ENCODE data around the gene CDK14.

Gene CDK14

DNA sequence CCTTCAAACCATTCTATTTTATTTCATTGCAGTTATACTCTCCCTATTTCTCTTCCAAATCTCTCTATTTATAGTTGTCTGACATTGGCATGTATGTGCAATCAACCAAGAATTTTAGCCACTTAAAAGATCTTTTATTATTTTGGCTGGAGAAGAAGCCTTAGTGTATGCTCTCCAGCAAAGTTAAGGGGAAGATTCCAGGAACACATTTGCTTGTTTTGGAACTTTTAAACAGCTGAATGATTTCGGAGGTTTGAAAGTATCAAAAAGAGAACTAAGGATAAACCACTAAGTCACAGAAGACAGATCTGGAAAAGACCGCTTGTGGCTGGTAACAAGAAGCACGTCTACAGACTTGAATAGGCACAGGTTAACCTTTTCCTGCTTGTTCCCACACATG, 485.9 kb downstream of the CDK14 start:
- no peak for DNase-seq

GRCh38 chr7:91082852-91083495, 486.9 kb downstream of the CDK14 start:
- no peak for DNase-seq

GRCh38 chr7:91083855-91084644, 487.9 kb downstream of the CDK14 start:
- DNase-seq: no peak

- DNase-seq: no peak
Observed at GRCh38 chr7:91085175-91085574, 489.1 kb downstream of the CDK14 start.

DNA sequence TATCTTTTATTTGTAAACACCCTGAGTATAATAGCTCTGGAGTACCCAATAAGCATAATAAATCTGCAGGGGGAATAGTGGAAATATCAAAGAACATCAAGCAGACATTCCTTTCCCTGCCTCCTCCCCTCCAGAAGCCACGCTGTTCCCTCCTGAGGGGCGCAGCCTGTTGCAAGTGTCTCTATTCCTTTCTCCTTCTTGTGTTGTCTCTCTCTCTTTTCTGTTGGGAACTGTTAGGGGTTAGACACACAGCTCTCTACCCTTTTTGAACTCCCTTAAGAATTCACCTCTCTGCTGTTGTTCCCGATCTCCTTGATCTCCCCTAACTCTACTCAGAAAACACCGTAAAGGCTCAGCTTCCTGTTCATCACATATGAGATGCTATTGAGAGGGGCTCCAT, 490.1 kb downstream of the CDK14 start:
- no peak for DNase-seq

DNA sequence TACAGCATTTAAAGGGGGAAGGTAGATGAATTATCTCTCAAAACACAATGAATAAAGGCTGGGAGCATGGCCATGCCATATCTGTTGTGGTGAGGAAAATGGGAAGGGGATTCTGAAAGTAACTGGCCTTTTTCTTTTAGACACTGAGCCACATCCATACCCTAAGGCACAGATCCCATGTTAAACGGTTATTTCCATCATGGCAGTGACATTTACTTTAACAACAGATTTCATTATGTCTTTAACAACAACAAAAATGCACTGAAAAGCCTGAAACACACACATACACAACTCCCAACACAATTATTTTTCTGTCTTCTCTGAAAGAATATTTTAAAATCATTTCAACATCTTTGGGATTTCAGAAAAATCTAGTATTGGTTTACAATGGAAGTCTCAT, 492.0 kb downstream of the CDK14 start:
- DNase-seq: no peak

DNA sequence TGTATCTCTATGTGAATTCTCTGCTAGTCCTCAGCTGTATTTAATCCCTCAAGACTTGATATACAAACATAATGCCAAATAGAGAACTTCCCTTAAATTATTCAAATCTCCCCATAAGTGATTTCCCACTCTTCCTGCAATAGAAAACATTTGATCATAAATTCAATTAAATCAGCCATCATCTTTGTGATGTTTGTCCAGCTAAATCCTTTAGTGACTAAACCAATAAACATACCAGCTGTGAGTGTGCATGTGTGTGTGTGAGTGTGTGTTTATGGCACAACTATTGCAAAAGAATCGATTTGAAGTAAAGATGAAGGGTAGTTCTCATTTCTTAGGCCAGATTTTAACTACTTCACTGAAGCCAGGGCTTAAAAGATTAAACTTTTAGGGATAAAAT, 492.6 kb downstream of the CDK14 start:
- DNase-seq: no peak

DNA sequence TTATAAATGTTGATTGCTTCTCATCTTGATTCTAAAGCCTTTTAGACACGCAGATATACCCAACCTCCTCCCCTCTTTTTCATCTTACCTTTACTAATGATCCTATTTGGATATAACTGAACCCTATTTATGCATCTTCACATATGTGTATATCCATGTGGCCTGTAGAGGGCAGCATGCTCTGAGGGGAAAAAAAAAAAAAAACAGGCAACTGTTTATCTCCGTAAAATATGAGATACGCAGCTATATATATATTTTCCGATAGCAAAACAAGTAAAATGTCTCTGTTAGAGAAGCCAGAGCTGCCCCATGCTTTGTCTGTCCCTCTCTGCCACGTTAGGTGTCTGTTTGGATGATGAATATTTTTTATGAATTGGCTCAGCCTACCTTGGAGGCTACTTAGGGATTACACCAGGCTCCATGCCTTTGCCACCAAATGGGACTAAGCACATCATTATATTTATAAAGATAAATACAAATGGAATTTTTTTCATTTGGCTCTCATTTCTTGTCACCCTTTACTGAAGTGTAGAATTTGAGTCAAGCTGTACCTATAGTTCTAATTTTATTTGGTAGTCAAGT, 493.4 kb downstream of the CDK14 start:
- no peak for DNase-seq

DNA sequence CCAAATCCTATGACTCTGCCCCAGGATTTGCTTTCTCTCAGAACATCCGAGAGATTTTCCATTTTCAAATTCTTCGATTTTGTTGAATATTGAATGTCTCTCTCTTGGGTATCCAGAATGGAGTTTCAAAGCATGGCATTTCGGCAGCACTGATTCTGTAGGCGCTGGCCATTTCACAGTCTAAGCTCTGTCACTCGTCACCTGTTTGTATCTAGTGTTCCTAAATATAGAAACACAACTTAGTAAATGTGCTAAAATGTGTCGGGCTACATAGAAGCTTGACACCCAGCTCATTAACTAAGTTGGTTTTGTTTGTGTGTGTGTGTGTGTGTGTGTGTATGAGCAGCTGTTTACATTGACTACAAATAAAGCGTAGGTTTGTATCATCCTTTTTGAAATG, 494.6 kb downstream of the CDK14 start:
- no peak for DNase-seq

DNA sequence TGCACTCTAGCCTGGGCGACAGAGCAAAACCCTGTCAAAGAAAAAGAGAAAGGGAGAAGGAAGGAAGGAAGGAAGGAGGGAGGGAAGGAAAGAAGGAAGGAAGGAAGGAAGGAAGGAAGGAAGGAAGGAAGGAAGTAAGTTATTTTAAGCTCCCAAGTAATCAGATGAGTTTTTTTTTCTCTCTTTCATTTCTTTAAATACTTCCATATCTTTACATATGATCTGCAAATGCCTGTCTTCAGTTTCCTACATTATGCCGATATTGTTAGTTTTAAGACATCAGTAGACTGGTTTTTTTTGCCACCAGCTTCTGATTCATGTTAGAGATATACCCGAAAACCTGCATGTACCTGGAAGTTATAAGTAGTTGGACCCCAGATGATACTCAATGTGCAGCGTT, 495.5 kb downstream of the CDK14 start:
- no peak for DNase-seq

DNA sequence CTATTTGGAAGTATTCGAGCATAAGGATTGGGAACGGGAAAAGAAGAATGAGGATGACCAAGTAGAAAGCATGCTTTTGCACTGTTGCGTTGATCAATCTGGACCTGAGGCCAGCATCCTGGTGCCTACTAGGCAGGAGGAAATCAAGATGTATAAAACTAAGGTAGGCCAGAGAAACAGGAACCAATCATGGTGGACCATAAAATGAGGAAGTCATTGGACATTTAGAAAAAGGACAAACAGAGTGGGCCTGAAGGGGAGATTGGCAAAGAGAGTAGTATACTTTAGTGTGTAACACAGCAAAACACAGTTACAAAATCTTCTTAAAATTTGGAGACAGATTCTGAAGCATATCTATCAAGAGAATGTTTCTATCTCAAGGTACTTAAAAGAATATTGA, 497.1 kb downstream of the CDK14 start:
- DNase-seq: no peak

DNA sequence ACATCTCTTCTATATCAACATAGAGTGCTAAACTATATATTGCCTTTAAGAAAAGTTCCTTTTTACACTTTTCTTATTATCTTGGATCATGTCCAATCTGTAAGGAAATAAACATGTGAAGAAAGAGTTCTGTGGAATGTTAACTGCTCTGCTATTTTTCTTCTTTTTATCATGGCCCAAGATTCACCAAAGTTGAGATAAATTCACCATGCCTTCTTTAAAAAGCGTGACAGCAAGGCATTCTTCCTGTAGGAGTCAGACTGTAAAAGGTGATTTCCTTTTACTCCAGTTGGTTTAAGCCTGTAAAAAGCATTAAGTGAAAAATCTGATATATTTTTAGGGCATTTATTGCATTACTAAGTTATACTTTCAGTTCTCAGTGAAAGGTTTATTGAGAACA, 502.4 kb downstream of the CDK14 start:
- no peak for DNase-seq

DNA sequence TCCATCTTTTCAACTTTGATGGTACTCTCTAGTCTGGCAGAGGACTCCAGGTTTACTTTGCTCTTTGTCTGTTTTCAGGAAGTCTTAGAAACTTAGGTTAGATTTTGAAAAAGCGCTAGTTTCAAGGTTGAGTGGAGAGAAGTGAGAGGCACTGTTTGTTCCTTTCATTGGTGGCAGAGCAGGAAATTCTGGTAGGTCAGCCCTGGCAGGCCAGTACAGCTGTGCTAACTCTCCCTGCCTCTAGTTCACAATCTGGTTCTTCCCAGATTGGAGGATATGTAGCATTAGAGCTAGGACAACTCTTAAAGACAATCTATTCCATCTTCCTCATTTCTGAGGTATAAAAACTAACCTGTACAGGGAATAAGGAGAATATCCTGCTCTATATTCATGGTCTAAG, 507.2 kb downstream of the CDK14 start:
- no peak for DNase-seq

DNA sequence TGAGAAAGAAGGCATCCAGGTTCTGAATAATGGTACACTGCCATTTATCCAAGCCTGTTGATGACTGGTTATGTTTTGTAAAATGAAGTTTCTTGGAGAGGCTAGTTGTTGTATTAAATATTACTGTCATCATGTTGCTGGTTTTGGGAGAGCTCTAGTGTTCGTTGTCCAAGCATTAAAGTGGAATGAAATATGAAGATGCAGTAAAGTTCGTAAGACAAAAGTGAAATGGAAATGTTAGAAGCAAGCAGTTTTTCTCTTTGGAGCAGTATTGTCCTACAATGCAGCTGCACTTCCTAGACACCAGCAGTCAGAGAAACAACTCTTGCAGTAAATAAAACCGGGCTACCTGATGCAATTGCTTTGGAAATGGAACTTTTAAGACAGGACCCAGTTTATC, 511.3 kb downstream of the CDK14 start:
- DNase-seq: no peak

- DNase-seq: no peak
Observed at GRCh38 chr7:91109200-91109599, 513.1 kb downstream of the CDK14 start.

DNA sequence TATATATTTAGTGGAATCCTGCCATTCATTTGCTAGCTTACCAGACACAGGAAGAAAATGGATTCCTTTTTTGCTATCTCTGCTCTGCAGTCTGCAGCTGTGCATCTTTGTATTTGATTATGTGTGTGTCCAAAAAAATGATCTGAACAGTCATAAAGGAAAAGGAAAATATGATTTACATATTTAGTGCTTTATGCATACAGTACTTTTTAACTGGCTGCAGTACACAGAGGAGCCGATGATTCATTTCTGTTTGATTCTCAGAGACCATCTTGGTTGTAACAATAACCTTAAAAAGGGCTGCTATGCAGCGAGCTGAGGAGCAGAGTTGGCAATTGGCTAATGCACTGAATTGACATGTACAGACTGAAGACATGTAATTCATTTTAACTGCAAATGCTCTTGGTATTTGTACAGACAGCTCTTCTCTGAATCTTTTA, 516.8 kb downstream of the CDK14 start:
- DNase-seq: no peak

DNA sequence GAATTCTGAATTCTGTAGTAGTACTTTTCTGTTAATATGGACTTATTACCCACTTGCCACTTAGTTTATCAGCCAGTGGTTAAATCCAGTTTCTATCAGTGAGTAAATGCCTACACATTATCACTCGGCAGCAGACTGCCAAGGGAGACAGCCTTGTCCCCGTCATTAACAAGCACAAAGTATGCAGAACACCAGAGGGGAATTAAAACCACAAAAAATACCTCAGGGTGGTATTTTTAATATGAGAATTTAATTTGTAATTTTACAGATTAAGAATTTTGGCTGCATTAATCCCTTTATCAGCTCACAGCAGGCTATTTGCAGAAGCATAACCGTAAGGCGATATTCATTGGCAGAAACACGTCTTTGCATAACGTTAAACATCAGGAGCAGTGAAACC, 518.1 kb downstream of the CDK14 start:
- DNase-seq: no peak

- DNase-seq: no peak
Observed at GRCh38 chr7:91126762-91127161, 530.6 kb downstream of the CDK14 start.

DNA sequence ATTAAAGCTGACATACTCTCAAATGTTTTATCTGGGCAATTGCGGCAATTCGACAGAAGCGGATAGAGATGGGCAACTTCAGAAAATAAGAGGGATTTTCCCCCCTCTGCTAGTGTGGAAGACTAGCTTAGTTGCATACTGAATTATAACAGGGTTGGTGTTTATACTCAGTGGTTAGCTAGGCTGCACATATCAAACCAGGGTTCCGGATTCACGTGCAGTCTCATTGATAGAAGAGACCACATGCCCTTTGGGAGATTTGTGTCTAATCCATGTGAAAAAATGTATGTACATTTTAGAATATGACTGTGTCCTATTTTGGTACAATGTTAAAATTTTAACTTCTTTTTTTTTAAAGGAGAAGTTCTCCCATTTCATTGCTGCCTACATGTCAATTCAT, 531.2 kb downstream of the CDK14 start:
- no peak for DNase-seq

DNA sequence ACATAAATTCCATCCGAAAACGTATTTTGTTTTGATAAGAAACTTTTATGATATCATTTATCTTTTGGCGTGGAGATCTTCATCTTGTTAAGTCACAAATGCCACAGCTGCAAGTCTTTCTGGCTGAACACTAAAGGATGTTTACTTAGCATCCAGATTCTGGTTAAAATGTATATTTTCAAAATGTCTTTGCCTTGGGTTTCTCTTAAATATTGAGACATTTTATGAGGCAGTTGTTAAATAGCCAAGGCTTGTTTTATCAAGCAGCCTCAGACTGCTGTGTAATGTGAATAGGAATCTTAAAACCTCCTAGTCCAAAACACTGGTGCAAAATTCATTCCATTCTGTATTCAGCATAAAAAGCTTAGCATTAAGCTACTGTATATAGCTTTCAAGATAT, 531.8 kb downstream of the CDK14 start:
- no peak for DNase-seq

GRCh38 chr7:91128683-91129348, 532.7 kb downstream of the CDK14 start:
- no peak for DNase-seq

DNA sequence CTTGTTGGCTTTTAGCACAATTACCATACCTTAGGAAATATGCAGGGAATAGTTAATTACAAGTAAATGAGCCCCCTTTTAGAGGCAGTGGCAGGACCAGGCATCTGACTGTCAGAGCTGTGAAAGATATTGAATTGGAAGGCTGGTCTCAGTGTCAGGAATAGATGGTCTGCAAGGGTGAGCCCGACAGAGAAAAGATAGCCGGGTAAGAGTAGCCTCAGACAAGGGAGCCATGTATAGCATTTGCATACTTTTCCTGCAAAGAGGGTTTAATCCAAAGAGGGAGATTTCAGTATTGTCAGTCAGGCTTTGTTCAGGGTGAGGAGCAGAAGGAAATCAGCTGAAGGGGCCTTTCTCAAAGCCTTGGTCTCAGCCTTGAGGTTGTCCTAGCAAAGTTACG, 539.2 kb downstream of the CDK14 start:
- DNase-seq: no peak

- no peak for DNase-seq
Observed at GRCh38 chr7:91135703-91136430, 539.7 kb downstream of the CDK14 start.
